T1000 (cell line): Measurements from ENCODE around the gene CAMK2D.

ENCODE experiments used
- DNase-seq: peaks from one replicate; lab custom pipeline; 2025; ENCODE audit warnings: mixed read lengths; lab: John Stamatoyannopoulos, UW

Gene CAMK2D

DNA sequence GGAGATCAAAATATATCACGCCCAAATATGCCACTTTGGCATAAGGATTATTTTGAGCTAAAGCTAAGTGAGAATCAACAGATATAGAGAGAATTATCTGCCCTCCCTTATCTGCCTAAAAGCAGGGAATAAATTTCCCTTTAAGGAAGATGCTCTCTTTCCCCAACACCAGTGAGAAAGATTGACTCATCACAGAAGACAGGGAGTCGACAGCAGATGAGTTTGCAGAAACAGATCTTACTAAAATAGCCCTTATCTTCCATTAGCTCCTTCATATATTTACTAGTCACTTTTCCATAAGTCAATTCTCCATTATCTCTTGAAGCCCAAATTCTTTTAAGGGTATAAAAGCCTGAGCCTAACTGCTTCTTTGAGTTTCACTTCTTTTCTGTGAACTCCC is 156.6 kb downstream of the CAMK2D start:
- no peak for DNase-seq

DNA sequence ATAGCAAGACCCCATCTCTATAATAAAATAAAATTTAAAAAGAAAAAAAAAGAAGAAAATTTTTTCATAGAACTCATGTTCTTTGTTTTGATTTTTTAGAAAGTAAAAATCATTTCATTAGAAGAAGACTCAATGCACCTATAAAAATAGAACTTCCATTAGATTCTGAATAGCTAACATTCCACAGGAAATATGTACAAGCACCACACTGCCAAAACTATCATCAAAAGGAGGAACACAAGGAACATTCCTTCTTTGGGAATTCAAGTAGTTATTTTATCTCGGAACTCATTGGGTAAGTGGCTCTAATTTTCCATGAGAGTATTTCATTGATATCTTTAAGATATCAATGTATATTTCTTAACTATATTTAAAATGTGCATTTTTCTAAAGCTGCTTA is 157.6 kb downstream of the CAMK2D start:
- no peak for DNase-seq

DNA sequence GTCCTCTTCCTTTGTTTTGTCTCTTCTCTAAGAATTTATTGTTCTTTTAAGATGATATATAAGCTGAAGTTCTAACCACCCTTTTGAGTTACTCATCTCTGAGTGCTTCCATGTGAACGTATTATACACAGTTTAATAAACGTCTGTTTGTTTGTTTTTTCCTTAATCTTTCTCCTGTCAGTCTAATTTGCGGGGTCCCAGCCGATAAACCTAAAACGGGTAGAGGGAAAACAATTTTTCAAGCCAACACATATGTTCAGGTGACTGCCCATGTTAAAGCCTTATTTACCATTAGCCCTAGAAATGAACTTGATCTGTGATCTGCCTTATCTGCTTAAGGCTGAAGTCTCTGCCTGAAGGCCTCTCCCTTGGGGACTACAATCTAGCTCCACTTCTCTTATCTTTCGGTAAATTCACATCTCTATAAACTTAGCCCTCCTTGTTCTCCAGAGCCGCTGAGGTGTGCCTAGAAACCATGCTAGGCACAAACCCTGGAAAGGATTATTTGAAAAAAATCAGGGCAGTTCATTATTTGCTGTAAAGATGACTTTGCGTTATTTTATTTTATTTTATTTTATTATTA is 158.8 kb downstream of the CAMK2D start:
- no peak for DNase-seq

DNA sequence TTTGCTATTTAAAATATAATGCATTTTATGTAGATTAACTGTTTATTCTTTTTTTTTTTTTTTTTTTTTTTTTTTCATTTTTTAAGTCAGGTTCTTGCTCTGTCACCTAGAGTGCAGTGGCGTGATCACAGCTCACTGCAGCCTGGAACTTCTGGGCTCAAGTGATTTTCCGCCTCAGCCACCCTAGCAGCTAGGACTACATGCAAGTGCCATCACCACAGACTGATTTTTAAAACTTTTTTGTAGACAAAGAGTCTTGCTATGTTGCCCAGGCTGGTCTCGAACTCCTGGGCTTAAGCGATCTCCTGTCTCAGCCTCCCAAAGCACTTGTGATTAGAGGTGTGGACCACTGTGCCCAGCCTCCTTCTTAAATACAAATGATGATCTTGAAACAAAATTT is 159.9 kb downstream of the CAMK2D start:
- DNase-seq = no peak

DNA sequence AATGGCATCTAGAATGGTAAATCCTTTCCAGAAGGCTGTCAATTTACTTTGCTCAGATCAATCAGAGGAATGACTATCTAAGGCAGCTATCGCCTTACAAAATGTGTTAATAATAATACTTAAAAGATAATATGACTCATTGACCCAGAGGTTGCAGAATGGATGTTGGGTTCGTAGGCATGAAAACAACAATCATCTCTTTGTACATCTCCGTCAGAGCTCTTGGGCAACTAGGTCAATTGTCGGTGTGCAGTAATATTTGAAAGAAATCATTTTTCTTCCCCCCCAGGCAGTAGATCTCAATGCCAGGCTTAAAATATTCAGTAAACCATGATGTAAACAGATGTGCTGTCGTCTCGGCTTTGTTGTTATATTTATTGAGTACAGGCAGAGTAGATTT is 165.1 kb downstream of the CAMK2D start:
- no peak for DNase-seq

DNA sequence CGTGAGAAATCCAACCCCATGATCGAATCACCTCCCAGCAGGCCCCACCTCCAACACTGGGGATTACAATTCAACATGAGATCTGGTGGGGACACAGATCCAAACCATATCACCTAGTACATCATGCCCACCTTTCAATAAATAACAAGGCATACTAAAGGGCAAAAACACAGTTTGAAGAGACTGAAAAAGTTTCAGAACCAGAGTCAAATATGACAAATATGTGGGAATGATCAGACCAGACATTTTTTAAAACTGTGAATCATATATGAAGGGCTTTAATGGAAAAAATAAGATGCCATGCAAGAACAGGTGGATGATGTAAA is 167.3 kb downstream of the CAMK2D start:
- no peak for DNase-seq

DNA sequence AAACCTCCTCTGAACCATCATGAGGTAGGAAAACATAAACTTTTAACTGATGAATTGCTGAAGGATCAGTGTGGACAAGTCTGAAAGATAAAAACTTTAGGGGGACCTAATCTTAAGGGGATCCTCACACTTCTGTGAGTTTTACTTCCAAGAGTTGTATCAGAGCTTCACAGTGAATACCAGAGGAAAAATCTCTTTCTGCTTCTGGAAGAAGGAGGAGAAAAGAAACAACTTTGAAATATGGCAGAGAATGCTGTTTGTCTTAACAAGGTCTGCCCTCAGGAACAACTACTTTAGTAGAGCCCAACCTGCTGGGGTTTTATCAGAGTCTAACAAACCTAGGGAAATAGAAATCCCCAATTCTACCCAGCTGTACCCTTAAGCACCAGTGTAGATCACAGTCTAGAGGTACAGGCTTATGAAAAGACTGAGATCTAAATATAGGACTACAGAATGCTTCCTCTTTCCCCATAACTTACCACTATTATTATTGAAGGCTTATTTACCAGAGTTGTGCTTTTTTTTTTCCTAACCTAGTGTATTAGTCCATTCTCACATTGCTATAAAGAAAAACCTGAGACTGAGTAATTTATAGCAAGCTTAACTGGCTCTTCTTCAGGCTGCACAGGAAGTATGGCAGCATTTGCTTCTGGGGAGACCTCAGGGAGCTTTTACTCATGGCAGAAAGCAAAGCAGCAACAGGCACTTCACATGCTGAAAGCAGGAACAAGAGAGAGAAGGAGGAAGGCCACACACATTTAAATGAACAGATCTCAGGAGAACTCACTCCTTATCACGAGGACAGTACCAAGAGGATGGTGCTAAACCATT is 167.9 kb downstream of the CAMK2D start:
- no peak for DNase-seq

DNA sequence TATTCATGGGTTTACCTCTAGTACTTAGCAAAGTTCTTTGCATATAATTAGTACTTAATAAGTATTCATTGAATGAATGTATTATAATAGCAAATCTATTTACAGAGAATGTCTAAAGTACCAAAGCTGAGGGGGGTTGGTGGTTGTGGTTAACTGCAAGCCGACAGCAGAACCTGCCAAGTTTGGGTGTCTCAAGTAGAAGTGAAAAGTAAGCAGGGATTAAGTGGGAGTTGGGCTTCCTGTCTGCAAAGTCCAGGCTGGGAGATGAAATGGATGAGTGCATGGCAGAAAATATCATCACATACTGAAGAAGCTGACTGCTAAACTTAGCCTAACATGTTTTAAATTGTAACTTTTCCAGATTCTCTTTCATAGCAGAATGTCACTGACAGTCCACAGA is 169.6 kb downstream of the CAMK2D start:
- DNase-seq = no peak

DNA sequence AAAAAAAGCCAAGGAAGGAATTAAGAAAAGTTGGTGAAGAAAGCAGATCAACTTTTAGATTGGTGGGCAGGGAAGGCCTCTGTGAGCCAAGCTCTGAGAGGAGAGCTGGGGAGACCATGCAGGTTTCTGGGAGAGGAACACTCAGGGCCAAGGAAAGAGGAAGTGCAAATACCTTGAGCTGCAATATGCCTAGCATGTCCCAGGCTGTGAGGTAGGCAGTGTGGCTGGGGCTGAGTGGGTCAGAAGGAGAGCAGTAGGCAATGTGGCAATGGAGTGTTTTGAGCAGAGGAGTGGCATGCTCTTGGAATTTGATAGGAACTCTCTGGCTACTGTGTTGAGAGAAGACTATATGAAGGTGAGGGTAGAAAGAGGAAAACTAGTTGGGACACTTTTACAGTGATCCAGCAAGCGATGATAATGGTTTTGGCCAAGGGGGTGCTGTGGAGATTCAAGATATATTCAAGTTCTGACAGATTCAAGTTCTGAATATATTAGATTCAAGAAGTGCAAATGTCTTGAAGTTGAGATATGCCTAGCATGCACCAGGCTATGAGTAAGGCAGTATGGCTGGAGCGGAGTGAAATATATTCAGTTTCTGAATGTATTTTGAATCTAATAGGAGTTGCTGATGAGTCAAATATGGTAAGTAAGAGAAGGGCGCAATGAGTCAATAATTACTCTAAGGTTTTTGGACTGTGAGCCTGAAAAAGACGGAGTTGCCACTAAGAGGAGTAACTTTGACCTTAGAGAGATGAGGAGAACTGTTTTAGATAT is 172.5 kb downstream of the CAMK2D start:
- no peak for DNase-seq

DNA sequence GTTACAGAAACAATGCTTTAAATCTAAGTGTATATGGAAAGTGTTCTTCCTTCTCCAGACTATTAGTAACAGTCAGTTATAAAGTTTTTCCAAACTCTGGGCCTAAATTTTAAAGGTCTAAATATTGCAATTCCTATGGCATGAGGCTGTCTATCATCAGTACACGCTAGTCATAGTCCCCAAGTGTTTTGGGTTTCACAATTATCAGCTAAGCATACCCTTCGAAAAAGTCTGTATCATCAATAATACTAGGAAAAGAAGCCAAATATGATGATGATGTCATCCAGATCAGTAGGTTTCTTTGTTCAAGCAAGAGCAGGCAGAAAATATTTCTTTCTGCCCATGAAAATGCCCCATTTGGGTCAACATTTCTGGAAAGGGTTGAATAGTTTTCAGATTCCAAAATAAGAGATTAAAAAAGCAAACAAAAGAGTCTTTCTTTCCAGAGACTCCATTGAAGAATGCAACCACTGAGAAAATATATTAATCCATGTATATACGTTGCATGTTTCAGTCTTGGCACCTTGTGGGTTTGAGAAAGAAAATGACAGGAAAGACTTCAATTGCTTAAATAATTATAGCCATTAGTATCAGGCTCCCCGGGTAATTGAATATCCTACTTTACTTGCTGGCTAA is 173.8 kb downstream of the CAMK2D start:
- DNase-seq = no peak

DNA sequence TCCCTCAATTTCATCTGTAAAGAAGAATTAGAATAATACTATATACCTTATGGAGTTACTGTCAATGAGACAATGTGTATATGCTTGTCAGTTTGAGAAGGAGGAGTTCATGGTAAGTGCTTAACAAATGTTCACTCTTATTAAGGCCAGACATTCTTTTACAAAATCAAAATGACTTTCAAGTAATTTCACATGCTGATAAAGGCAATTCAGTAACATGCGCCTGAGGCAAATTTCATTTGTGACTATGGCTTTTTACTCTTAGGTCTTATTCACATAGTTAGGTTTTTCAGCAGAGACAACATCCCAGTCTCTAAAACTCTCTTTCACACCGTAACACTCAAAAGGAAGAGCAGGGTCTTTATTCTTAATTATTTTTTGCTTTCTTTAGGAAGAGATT is 174.4 kb downstream of the CAMK2D start:
- no peak for DNase-seq

DNA sequence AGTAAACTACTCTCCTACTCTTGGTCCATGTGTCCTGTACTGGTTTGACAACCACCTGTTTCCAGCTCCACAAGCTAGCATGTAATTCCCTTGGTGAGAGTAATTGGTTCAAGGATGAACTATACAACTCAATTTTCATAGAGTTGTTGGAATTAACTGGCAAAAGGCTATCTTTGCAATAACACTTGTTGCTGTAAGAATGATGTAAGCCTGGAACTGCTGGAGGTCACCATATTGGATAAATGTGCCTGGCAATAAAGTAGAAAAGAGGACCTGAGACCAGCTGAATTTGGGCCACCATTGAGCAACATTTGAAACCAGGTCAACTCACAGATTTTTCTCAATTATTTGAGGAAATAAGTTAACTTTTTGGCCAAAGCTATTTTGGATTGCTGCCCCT is 175.5 kb downstream of the CAMK2D start:
- DNase-seq = no peak

DNA sequence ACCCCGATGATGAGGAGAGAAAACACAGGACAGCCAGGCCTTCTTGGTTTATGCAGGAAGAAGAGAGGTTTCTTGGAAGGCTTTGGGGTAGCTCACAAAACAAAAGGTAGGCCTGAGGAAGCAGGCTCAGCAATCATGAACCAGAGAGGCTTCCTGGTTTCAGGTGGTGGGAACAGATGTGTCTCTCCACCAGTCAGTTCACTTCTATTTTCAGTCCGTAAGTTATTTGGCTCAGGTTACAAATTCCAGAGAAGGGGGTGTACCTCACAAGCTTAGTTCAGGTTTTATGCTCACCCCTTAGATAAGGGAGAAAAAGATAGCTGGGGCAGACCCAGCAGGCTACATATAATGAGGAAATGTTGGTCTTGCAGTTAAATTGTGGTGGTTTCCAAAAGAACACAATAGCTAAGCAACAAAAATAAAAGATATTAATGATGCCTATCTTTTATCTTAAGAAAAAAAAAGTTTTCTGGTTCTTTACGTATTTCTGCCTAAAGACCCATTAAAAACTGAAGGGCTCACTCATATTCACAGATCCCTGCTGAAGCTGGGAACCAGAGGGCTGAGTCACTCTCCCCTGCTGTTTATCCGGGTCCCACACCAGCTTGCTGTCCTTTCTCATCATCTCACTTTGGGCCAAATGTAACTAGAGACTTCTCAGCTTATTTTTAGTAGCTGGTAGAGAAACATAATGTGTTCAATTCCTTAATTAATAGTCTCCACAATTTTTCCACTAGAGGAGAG is 177.0 kb downstream of the CAMK2D start:
- DNase-seq = peak; percentile 29

DNA sequence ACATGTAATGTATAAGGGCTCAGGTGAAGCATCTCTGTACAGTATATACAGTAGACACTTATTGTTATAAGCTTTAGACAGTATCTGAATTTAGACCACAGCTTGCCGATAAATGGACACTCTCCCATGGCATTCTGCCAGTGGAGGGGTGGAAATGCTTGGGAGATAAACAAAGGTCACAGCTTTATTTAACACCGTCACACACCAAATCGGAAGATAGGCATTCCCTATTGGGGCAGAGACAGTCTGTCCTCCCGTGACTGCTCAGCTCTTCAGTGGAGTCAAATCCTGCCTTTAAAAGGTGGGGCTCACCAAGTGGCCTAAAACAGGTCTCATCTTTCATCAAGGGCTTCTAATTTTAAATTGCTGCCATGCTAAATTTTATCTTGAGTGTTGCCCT is 178.8 kb downstream of the CAMK2D start:
- no peak for DNase-seq

DNA sequence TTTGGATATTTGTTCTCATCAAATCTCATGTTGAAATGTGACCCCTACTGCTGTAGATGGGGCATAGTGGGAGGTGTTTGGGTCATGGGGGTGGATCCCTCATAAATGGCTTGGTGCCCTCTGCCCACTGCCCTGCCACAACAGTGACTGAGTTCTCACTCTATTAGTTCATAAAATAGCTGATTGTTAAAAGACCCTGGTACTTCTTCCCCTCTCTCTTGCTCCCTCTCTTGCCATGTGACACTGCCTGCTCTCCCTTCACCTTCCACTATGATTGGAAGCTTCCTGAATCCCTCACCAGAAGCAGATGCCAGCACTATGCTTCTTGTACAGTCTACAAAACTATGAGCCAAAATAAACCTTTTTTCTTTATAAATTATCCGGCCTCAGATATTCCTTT is 182.2 kb downstream of the CAMK2D start:
- DNase-seq = no peak

DNA sequence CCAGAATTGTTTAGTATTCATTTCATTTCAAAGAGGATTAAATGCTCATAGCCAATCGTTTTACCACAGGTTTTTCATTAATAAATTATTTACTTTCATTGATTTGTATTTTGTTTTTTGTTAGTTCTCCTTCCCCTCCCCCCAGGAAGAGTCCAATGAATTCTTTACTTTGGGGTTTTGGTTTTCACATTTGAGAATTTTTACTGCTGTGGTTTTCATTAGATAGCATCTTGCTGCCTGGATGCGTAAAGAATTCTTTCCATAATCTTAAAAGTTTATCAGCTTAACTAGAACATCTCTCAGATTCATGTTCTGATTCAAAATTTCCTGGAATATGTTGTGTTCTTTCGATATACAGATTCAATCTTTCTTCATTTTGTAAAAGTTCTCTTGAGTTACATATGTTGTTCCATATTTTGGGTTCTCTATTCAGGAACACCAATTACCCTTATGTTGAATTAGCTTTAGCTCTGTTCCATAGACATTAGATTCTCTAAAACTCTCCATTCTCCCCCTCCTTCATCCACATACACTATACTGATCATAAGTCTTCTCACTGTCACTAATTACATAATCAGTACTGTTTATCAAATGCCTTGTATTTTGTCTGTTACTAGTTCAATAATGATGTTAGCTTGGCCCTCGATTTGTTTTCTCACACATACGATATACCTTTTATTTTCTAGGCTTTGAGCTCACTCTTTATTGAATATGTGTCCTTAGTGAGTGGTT is 184.4 kb downstream of the CAMK2D start:
- DNase-seq = no peak

DNA sequence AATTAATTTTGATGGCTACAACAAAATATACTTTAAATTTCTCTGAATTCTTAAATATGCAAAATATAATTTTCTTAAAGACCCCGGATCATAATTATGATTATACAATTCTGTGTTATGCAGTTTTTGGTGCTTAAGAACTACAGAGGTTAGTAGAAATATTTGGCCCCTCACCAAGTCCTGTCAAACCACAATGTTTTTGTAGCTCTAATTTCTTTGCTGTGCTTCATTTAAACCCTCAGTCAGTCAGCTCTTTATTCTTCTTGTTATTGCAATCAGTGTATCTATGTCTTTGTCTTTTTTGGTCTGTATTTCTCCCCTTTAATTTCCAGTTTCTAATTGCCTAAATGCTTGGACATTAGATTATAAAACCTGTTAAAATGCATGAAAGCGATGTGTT is 186.1 kb downstream of the CAMK2D start:
- no peak for DNase-seq

DNA sequence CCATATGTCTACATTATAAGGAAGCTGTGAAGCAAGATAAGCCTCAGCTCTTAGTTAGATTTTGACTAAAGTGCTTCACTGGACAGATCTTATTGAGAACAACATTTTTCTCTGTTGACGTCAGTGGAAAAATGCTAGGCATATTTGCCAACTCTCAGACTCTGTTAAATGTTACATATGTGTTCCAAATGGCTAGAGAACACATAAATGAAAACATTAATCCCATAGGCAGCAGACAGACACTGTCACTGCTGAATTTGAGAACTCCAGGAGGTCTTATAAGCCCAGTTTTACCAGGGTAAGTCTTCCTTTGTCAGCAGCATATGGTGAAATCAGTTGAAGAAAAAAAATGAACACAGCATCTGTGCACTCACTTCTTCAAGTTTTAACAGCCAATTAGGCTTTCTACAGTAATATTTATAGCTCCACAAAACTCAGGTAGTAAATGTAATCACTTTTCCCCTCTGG is 186.9 kb downstream of the CAMK2D start:
- no peak for DNase-seq

DNA sequence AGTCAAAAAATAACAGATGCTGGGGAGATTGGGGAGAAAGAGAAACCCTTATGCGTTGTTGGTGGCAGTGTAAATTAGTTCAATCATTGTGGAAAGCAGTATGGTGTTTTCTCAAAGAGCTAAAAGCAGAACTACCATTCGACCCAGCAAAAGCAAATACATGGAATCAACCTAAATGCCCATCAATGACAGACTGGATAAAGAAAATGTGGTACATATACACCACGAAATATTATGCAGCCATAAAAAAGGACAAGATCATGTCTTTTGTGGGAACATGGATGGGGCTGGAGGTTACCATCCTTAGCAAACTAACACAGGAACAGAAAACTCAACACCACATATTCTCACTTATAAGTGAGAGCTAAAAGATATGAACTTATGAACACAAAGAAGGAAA is 188.9 kb downstream of the CAMK2D start:
- DNase-seq = no peak

DNA sequence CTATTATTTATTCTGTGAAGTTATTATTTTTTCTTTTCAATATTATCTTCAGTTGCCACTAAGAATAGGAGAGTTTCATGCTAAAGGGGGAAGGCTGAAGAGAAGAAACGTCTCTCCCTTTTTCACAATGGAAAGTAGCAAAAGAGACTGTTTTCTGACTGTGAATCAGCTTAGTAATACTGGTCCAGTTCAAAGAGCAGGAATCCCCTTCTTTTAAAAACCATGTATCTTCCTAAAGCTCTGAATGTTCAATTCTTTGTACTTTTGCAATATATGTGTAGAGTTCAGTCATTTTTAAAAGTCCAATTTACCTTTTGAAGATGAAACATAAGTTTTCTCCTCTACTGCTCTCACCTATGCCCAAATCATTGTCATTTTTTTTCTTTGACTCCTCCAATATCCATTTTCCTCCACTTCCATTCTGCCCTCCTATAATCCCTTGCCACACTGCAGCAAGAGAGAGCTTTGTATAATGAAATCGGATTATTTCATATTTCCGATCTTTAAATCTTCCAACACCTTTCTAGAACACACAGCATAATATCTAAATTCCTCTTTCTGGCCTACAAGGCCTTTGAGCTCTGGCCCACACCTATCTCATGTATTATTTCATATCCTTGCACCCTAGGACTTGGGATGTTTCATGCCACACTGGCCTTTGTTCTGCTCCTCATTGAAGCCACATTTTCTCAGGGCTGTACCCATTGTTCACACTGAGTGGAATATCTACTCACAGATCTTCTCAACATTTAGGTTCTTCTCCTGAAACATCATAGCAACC is 195.3 kb downstream of the CAMK2D start:
- DNase-seq = no peak

DNA sequence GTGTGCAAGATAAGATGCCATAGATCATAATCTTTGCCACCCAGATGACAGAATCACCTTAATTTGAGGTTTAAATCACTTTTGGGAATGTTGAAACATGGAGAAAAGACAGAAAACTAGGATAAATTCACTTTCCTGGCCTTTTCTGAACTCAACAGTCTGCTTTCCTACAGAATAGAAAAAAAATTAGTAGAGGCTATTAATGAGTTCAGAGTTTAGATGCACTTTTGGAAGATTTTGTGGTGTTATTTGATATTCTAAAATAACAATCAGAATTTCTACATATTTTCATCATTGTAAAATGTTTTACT is 195.9 kb downstream of the CAMK2D start:
- no peak for DNase-seq
